ENCODE data around the gene PRKCH. TPM values are rescaled to one million over a fixed set of nuclear protein-coding genes. Genes with fewer than 3 reads are reported as not detected.

PRKCH gene
- total and polyA plus RNA-seq, 10 of the 15 experiments (the other 5 are each of a cell fraction or from before 2014, with no cell fraction given): 10.7 to 140 (median 33.2) TPM

DNA sequence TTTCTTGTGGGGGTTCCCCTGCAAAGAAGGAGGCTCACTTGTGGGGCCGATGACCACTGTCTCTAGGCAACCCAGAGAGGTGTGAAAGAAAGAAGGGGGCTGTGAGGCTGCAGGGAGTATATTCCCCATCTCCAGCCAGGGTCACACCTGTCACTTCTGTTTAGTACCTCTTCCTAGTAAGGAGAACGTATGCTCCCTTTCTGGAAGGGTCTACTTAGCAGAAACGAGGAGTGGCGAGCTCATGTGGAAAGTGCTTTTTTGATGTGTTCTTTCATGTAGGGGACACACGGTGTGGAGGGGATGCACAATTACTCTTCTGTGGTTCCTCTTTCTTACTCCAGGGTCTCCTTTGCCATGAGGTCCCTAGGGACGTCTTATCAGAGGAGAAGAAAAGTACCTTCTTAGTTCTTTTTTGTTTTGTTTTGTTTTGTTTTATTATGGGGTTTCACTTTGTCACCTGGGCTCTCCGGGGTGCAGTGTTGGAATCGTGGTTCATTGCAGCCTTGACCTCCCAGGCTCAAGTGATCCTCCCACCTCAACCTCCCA lies 58.3 kb downstream of the PRKCH start (continued):
- peak; percentile 9 to 27; a peak in 1 of 4 replicates for TF ChIP-seq EP300 (IDR thresholded peaks at IDR 0.05; ENCODE audit: borderline replicate concordance in 1 of 2, control insufficient read depth in 1 of 2, low read depth in 2 of 2, low read length in 2 of 2)
- TF ChIP-seq HDAC2 (IDR thresholded peaks at IDR 0.05): no peak
- TF ChIP-seq, protein P1, sequence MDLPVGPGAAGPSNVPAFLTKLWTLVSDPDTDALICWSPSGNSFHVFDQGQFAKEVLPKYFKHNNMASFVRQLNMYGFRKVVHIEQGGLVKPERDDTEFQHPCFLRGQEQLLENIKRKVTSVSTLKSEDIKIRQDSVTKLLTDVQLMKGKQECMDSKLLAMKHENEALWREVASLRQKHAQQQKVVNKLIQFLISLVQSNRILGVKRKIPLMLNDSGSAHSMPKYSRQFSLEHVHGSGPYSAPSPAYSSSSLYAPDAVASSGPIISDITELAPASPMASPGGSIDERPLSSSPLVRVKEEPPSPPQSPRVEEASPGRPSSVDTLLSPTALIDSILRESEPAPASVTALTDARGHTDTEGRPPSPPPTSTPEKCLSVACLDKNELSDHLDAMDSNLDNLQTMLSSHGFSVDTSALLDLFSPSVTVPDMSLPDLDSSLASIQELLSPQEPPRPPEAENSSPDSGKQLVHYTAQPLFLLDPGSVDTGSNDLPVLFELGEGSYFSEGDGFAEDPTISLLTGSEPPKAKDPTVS (IDR thresholded peaks at IDR 0.05; ENCODE audit: low read depth, low read length): no peak
- TF ChIP-seq SP1 (IDR thresholded peaks at IDR 0.05; ENCODE audit: low read depth, low read length): no peak
- TF ChIP-seq IRF5 (IDR thresholded peaks at IDR 0.05; ENCODE audit: borderline replicate concordance): no peak
- 0 out of 4 replicates have a peak, but pooled peaks of 1 of the 2 experiments have one; percentile 7 for TF ChIP-seq BHLHE40 (IDR thresholded peaks at IDR 0.05; ENCODE audit: borderline replicate concordance in 1 of 2, low read depth in 2 of 2, low read length in 1 of 2)
- TF ChIP-seq RUNX3 (IDR thresholded peaks at IDR 0.05; ENCODE audit: low read length): peak; percentile 69
- no peak; the same call in 1 of the 2 replicates for TF ChIP-seq MTA3 (IDR thresholded peaks at IDR 0.05; ENCODE audit: borderline replicate concordance, low read length)
- TF ChIP-seq CBX5 (IDR thresholded peaks at IDR 0.05; ENCODE audit: low read depth): no peak
- TF ChIP-seq RBBP5 (conservative IDR thresholded peaks at IDR 0.05): no peak
- TF ChIP-seq NR2F1 (conservative IDR thresholded peaks at IDR 0.05): peak; percentile 82
- no peak for TF ChIP-seq NR2C1 (IDR thresholded peaks at IDR 0.05)
- TF ChIP-seq IRF4 (IDR thresholded peaks at IDR 0.05; ENCODE audit: low read depth, low read length): no peak
- TF ChIP-seq E2F4 (IDR thresholded peaks at IDR 0.05; ENCODE audit: low read depth, low read length): no peak
- 0 out of 2 replicates have a peak, but pooled peaks have one; percentile 66 for TF ChIP-seq DPF2 (IDR thresholded peaks at IDR 0.05)
- TF ChIP-seq SPI1 (IDR thresholded peaks at IDR 0.05; ENCODE audit: borderline replicate concordance, insufficient read depth, low read depth, low read length): peak; percentile 54; the same call in 1 of the 2 replicates
- no peak for TF ChIP-seq NRF1 (conservative IDR thresholded peaks at IDR 0.05; ENCODE audit: low read depth, low read length)
- 0 out of 2 replicates have a peak, but pooled peaks have one; percentile 18 for TF ChIP-seq CREB1 (IDR thresholded peaks at IDR 0.05; ENCODE audit: low read depth)
- TF ChIP-seq BCLAF1 (IDR thresholded peaks at IDR 0.05): no peak
- TF ChIP-seq BMI1 (IDR thresholded peaks at IDR 0.05; ENCODE audit: borderline replicate concordance): peak; percentile 84
- peak; percentile 63 for TF ChIP-seq GATAD2B (conservative IDR thresholded peaks at IDR 0.05; ENCODE audit: low read depth)
- TF ChIP-seq HDGF (IDR thresholded peaks at IDR 0.05): peak; percentile 32; the same call in 1 of the 2 replicates
- no peak for TF ChIP-seq ESRRA (IDR thresholded peaks at IDR 0.05; ENCODE audit: low read length)
- no peak for TF ChIP-seq POLR2AphosphoS2 (IDR thresholded peaks at IDR 0.05; ENCODE audit: low read depth, low read length)
- TF ChIP-seq CBFB (IDR thresholded peaks at IDR 0.05; ENCODE audit: low read depth): no peak
- TF ChIP-seq TAF1 (IDR thresholded peaks at IDR 0.05; ENCODE audit: borderline replicate concordance, low read depth, low read length): no peak

Measured in GM12878 (cell line).